SHP77 treated with DMSO at 0.1 percent for 48 hours (cell line): ENCODE results near the gene ASB18.

Experiments used
- DNase-seq: peaks from one replicate; lab custom pipeline; 2025; lab: John Stamatoyannopoulos, UW

The ASB18 gene

GRCh38 chr2:236173729-236174607 lies 90.2 kb downstream of the ASB18 start:
- no peak for DNase-seq

GRCh38 chr2:236173036-236173728 lies 91.0 kb downstream of the ASB18 start:
- DNase-seq: no peak

- no peak for DNase-seq
These were observed 91.8 kb downstream of the ASB18 start for GRCh38 chr2:236172255-236173035.

GRCh38 chr2:236171680-236172254 lies 92.4 kb downstream of the ASB18 start:
- DNase-seq: no peak

- DNase-seq: no peak
These were observed 93.0 kb downstream of the ASB18 start for GRCh38 chr2:236171181-236171679.

GRCh38 chr2:236170590-236171165 lies 93.5 kb downstream of the ASB18 start:
- DNase-seq: no peak

GRCh38 chr2:236169741-236170589 lies 94.2 kb downstream of the ASB18 start:
- no peak for DNase-seq

GRCh38 chr2:236169151-236169721 lies 95.0 kb downstream of the ASB18 start:
- DNase-seq: no peak

GRCh38 chr2:236168110-236169080 lies 95.8 kb downstream of the ASB18 start, which contains the start of gene GBX2:
Gene GBX2 (minus strand): TSS chr2:236168386. CDS start chr2:236167971, 415 bp downstream.
- peak; percentile 62 for DNase-seq

GRCh38 chr2:236167297-236168109 lies 96.7 kb downstream of the ASB18 start:
- DNase-seq: no peak

- no peak for DNase-seq
These were observed 97.4 kb downstream of the ASB18 start for GRCh38 chr2:236166796-236167296.

GRCh38 chr2:236165842-236166795 lies 98.1 kb downstream of the ASB18 start:
- no peak for DNase-seq

- no peak for DNase-seq
These were observed 99.0 kb downstream of the ASB18 start for GRCh38 chr2:236164925-236165841.

GRCh38 chr2:236164201-236164924 lies 99.8 kb downstream of the ASB18 start:
- no peak for DNase-seq
